Natural killer cell treated with Interleukin-12 subunit alpha and Interleukin-12 subunit beta and Interleukin-15 and Interleukin-18, amount 100 ng/mL, for 72 hours (primary cell): ENCODE results near the gene AUH. TPM values are rescaled to one million over a fixed set of nuclear protein-coding genes. Genes with fewer than 3 reads are reported as not detected.
A peak's percentile ranks its signal among the peaks of the same experiment; 100 is the strongest.

Source experiments
- ATAC-seq, 2 donors: fragments of 150-1000 bp; cut with Tn5 transposase in 1 of 2; sonication (Bioruptor Pico), chemical (Tn5 transposase) in 1 of 2; 2 replicates each; pipeline ENCODE4 v1.10.0; 2021
- DNase-seq: peaks from one replicate; pipeline ENCODE4 v3.0.0; 2022; ENCODE audit warnings: low spot score
- H3K27ac Mint-ChIP-seq, 2 donors: 1 replicate in 1 of 2; 2 replicates in 1 of 2; pipeline ENCODE4 v1.8.0; 2022; ENCODE audit warnings: mixed read lengths in 2 of 2, mild to moderate bottlenecking in 1 of 2, moderate library complexity in 1 of 2
- H3K27me3 Mint-ChIP-seq, 2 donors: 1 replicate in 1 of 2; 2 replicates in 1 of 2; pipeline ENCODE4 v1.8.0; 2022; ENCODE audit warnings: mixed read lengths in 2 of 2
- H3K36me3 Mint-ChIP-seq: one replicate; pipeline ENCODE4 v1.8.0; 2022; ENCODE audit warnings: mixed read lengths
- H3K4me1 Mint-ChIP-seq, 2 donors: 1 replicate in 1 of 2; 2 replicates in 1 of 2; pipeline ENCODE4 v1.8.0; 2022; ENCODE audit warnings: low read depth in 2 of 2, mixed read lengths in 2 of 2, mild to moderate bottlenecking in 1 of 2
- H3K4me3 Mint-ChIP-seq: one replicate; pipeline ENCODE4 v1.8.0; 2022; ENCODE audit warnings: mixed read lengths
- H3K9me3 Mint-ChIP-seq: 2 replicates; pipeline ENCODE4 v1.8.0; 2022; ENCODE audit warnings: mixed read lengths
- total RNA-seq, 2 donors: library from RNA; stranded (reverse); gene quantifications; one replicate each; pipeline ENCODE4 v1.2.3, GENCODE V29; 2022

AUH gene
- total RNA-seq, 2 donors from 2014 or later = 19.4 to 25.2 TPM

DNA sequence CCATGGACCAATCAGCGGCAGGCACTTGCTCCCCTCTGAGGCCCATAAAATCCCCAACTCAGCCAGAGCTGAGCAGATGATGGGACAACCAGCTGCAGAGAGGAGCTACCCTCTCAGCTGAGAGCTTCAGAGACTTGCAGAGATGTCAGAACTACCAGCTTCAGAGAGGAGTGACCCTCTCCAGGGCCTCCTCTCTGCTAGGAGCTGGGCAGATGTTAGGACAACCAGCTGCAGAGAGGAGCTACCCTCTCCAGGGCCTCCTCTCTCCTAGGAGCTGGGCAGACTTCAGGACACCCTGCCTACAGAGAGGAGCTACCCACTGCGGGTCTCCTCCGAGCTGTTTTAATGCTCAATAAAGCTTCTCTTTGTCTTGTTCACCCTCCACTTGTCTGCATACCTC, 3.0 kb upstream of the AUH start:
- Mint-ChIP-seq H3K9me3 (no peaks in the 10 kb centered on the region), H3K36me3 (no peaks in the 10 kb centered on the region), H3K4me1 (peaks cover 20 to 26% of the 10 kb centered on the region in 2 donors), H3K27ac (no peak overlapping the region), H3K4me3 (no peak overlapping the region), H3K27me3 (peaks cover 4 to 5% of the 10 kb centered on the region in 2 donors)
- ATAC-seq (no peak), DNase-seq (no peak)

DNA sequence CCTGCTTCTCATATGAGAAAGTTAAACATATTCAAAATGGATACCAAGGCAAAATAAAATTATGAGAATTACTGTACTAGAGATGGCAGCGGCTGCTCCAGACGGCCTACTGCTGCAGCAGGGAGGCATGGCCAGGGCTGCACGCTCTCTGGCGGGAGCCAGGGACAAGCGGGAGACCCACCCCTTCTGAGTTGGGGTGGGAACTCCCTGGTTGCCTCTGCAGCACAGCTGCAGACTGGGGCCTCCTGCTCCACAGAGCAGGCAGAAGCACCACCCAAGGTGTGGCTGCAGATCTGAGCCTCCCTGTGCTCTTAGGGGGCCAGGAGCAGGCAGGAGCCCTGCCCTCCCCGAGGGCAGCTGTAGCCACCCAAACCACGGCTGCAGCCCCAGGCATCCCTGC, 2.3 kb upstream of the AUH start:
- H3K36me3 Mint-ChIP-seq = no peaks in the 10 kb centered on the region
- ATAC-seq (no peak), DNase-seq (no peak)
- no peaks in the 10 kb centered on the region for H3K9me3 Mint-ChIP-seq
- H3K27me3 Mint-ChIP-seq = peaks cover 4 to 5% of the 10 kb centered on the region in 2 donors
- peaks cover 27 to 33% of the 10 kb centered on the region in 2 donors for H3K4me1 Mint-ChIP-seq
- H3K4me3 Mint-ChIP-seq = no peak overlapping the region
- H3K27ac Mint-ChIP-seq = no peak overlapping the region

DNA sequence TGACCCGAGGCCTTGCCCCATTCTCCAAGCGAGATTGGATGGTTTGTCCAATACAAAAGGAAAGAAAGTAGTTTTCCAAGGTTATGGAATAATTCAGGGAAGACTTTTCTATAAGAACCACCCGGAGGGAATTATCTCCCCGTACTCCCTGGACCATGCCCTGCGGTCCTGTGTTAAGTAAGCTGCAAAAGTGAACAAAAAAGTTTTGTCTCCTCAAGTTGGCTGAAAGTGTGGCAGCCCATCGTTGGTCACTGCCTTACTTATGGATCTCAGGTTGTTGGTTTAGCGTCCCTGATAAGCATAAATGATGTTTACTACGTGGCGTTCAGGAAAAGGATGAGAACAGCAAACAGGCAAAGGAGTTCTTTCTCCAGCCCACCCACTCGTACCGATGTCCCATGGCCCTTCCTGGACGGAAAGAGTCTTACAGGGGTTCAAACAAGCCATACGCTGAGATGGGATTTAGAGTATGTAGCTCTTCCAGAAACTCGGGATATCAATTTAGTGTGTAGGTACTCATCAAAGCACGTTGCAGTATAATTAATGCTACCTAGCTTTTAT, 413 bp upstream of the AUH start:
- Mint-ChIP-seq H3K27me3 (no peaks in the 10 kb centered on the region), H3K9me3 (no peaks in the 10 kb centered on the region), H3K36me3 (no peaks in the 10 kb centered on the region), H3K4me1 (peaks cover 44 to 48% of the 10 kb centered on the region in 2 donors), H3K4me3 (peak overlapping the region; percentile 89), H3K27ac (peak overlapping the region; percentile 80 to 88)
- no peak for ATAC-seq
- DNase-seq = no peak

DNA sequence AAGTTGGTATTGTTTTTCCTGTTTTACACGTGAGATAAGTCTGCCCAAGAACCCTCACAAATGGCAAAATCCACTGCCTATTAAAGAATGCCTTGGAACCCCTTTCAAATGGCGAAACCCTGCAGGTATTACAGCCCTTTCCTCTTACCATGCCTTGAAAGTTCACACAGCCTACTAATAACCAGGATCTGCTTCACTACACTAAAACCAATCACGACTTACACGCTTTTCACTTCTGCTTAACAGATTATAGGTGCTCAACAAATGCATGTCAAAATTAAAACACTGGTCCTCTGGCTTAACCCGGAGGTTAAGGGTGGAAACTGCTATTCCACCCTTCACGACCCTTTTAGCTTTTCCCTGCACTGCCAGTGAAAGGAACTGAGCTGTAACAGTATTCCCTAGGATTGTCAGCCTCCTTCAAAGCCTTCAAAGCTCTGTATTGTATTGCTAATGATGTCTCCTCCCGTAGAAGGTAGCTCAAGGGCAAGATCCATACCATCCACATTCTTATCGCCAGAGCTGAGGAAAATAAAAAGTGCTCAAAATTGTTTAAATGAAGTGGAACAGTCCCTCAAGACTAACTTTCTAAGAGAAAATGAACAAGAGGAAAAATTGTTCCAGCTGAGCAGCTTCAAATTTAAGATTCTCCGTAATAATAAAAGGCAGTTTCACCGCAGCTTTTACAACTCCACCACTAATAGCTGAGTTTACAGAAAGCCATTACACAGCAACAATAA, 997 bp downstream of the AUH start:
- H3K27ac Mint-ChIP-seq = peak overlapping the region; percentile 80 to 92
- H3K27me3 Mint-ChIP-seq = no peaks in the 10 kb centered on the region
- DNase-seq (no peak), ATAC-seq (no peak)
- peaks cover 11% of the 10 kb centered on the region for H3K36me3 Mint-ChIP-seq
- no peaks in the 10 kb centered on the region for H3K9me3 Mint-ChIP-seq
- H3K4me3 Mint-ChIP-seq = peak overlapping the region; percentile 89
- peaks cover 50 to 54% of the 10 kb centered on the region in 2 donors for H3K4me1 Mint-ChIP-seq

DNA sequence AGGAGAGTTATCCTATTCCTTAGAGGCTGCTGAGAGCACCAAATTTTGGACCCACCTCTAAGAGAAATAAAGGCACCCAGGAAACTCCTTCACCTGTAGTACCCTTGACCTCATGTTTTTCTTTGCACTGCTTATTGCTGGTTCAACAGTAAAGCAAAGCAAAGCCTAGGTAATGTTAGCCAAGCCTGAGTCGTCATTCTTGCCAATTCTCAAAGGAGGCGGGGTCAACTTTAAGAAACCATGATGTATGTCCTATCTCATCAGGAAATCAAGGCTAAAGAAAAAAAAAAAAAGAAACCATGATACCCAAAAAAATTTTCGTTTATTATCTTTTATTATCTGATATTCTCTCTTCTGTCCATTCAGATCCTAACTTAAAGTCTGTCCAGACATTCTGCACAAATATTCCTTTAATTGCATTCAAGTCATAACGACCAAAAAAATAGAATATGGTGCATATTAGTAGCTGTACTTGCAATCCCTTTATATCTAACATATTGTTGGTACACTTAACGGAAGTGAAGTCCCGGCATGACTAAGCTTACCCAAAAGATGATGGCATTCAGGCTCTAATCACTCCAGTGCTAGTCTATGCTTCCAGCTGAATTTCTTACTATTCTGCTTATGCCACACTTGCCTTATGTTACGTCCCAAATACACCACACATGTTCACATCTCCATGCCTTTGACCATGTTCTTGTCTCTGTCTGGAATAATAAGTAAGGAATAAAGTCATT, 1.8 kb downstream of the AUH start:
- Mint-ChIP-seq H3K4me3 (peak overlapping the region; percentile 89), H3K27ac (peak overlapping the region; percentile 80 to 92), H3K36me3 (peaks cover 11% of the 10 kb centered on the region), H3K27me3 (no peaks in the 10 kb centered on the region), H3K4me1 (peaks cover 50 to 54% of the 10 kb centered on the region in 2 donors), H3K9me3 (no peaks in the 10 kb centered on the region)
- no peak for DNase-seq
- no peak for ATAC-seq

DNA sequence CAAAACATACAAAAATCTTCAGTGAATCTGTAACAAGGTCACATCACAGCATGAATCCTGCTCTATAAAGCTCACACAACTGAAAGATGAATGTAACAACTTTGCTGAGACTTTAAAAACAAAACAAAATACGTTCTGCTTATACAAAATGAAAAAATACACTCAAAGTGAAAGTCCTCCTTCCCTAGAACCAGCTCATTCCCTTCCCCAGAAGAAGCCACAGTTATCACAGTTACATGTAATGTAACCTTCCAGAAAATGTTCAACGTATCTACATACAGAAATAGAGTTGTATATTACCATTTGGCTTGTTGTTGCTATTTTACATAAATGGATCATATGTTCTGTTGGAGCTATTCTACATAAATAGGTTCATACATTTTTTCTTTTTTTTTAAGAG, 2.6 kb downstream of the AUH start:
- peak overlapping the region; percentile 80 to 92 for H3K27ac Mint-ChIP-seq
- peaks cover 16% of the 10 kb centered on the region for H3K36me3 Mint-ChIP-seq
- peaks cover 50 to 59% of the 10 kb centered on the region in 2 donors for H3K4me1 Mint-ChIP-seq
- no peaks in the 10 kb centered on the region for H3K9me3 Mint-ChIP-seq
- no peak for DNase-seq
- H3K27me3 Mint-ChIP-seq = no peaks in the 10 kb centered on the region
- peak; percentile 60 to 65 for ATAC-seq
- peak overlapping the region; percentile 89 for H3K4me3 Mint-ChIP-seq

DNA sequence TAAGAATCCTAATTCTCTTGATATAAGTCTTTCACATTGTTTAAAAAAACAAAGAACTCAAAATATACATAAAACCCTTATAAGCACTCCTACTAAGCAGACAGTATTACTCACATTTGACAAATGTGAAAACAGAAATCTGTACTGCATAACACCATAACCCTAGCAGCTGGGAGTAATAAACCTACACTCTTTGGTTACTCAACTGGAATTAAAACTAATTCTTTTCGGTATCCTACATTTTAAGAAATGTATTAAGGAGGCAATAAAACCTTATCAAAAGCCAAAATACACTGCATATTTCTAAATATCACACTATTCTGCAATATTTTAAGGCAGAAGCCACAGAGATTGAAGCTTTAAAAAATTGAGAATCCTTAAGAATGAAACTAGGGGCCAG, 6.8 kb downstream of the AUH start:
- DNase-seq = no peak
- H3K4me1 Mint-ChIP-seq = peaks cover 24 to 40% of the 10 kb centered on the region in 2 donors
- H3K36me3 Mint-ChIP-seq = peaks cover 16% of the 10 kb centered on the region
- no peak for ATAC-seq
- peak overlapping the region in 1 of 2 donors; percentile 22 for H3K27ac Mint-ChIP-seq
- no peak overlapping the region for H3K4me3 Mint-ChIP-seq
- no peaks in the 10 kb centered on the region for H3K27me3 Mint-ChIP-seq
- no peaks in the 10 kb centered on the region for H3K9me3 Mint-ChIP-seq

DNA sequence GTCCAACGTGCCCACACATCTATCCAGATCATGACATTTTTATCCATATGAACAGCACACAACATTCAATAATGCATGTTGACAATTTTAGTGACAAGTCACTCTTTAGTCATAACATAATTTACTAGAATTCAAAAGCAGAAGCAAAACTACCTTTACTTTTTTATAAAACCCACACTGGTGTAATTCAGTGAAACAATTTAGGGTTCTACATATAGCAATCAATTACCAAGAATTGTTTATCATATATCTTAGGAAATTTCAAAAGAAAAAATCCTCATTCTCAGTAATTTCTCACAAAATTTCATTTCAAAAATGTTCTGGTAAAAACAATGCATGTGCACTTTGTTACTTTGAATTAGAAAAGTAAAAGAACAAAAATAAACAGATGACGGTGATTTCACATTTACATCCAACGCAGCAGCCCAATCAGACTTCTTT, 12.6 kb downstream of the AUH start:
- DNase-seq = no peak
- peak in 1 of 2 donors; percentile 67 for ATAC-seq
- Mint-ChIP-seq H3K4me1 (peaks cover 19 to 25% of the 10 kb centered on the region in 2 donors), H3K9me3 (no peaks in the 10 kb centered on the region), H3K27ac (peak overlapping the region; percentile 92 to 93), H3K4me3 (peak overlapping the region; percentile 70), H3K36me3 (peaks cover 12% of the 10 kb centered on the region), H3K27me3 (no peaks in the 10 kb centered on the region)

DNA sequence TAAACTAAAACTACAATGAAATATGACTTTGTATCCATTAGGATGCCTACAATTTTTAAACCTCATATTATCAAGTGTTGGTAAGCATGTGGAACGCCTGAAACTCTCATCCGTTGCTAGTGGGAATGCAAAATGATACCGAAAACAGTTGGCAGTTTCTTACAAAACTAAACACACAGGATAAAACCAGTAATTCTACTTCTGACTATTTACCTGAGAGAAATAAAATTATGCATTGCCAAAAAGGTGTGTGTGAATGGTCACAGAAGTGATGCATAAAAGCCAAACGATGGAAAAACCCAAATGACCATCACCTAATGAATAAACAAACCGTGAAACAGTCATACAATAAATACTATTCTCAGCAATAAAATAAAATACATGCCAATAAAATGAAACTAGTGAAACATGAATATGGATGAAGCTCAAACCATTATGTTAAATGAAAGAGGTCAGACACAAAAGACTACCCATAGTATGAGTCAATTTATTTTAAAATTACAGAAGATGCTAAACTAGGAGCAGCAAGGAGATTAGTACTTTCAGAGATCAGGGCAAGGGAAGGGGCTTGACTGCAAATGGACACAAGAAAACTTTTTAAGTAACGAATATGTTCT, 13.4 kb downstream of the AUH start:
- DNase-seq = no peak
- no peak for ATAC-seq
- Mint-ChIP-seq H3K4me3 (peak overlapping the region; percentile 70), H3K4me1 (peaks cover 20 to 25% of the 10 kb centered on the region in 2 donors), H3K27me3 (no peaks in the 10 kb centered on the region), H3K9me3 (no peaks in the 10 kb centered on the region), H3K36me3 (peaks cover 13% of the 10 kb centered on the region), H3K27ac (peak overlapping the region; percentile 92 to 93)

DNA sequence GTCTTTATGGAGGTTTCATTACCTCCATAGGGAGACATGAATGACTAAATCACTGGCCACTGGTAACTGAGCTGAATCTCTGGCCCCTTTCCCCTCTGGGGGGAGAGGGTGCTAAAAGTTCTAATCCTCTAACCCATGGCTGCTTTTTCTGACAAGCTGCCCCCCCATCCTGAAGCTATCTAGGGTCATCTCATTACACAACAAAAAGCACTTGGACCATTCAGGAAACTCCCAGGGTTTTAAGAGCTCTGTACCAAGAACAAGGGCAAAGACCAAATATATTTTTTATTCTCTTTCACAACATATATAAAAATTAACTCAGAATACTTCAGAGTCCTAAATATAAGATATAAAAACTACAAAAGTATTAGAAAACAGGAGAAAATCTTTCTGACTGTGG, 14.3 kb downstream of the AUH start:
- H3K36me3 Mint-ChIP-seq = peaks cover 13% of the 10 kb centered on the region
- H3K27ac Mint-ChIP-seq = no peak overlapping the region
- H3K4me1 Mint-ChIP-seq = peaks cover 26 to 33% of the 10 kb centered on the region in 2 donors
- ATAC-seq (no peak), DNase-seq (no peak)
- no peak overlapping the region for H3K4me3 Mint-ChIP-seq
- H3K9me3 Mint-ChIP-seq = no peaks in the 10 kb centered on the region
- no peaks in the 10 kb centered on the region for H3K27me3 Mint-ChIP-seq

DNA sequence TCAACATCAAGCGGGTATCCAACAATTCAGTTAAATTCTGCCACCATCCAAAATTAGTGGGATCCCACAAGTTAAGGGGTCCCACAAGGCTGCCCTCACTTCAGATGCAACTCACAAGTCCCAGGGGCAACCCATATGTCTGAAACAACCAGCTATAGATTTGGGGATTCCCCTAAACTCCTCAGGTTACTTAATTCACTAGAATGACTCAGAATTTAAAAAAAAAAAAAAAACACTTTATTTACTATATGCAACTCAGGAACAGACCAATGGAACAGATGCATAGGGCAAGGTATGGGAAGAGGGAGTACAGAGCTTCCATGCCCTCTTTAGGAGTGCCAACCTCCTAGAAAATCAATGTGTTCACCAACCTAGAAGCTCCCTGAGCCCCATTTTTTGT, 15.1 kb downstream of the AUH start:
- H3K4me1 Mint-ChIP-seq = peaks cover 31 to 40% of the 10 kb centered on the region in 2 donors
- H3K27me3 Mint-ChIP-seq = no peaks in the 10 kb centered on the region
- ATAC-seq (peak; percentile 80 to 91), DNase-seq (no peak)
- peak overlapping the region; percentile 54 to 55 for H3K27ac Mint-ChIP-seq
- peaks cover 17% of the 10 kb centered on the region for H3K36me3 Mint-ChIP-seq
- peak overlapping the region; percentile 44 for H3K4me3 Mint-ChIP-seq
- peaks cover 2% of the 10 kb centered on the region for H3K9me3 Mint-ChIP-seq

DNA sequence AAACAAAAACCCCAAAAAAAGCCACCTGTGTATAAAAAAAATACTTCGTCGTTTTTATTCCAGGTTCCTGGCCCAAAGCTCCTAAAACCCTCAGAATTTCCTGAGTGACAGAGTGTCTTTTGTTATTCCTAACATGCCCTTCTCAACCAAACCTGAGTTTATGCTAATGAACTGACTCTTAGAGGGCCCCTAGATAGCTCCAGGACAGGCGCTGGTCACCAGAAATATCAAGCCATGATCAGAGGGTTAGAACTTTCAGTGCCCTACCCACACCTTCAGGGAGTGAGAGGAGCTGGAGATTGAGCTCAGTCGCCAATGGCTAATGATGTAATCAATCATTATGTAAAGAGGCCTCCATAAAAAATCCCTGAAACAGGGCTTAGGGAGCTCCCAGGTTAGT, 15.7 kb downstream of the AUH start:
- DNase-seq (no peak), ATAC-seq (no peak)
- Mint-ChIP-seq H3K27ac (no peak overlapping the region), H3K9me3 (peaks cover 3% of the 10 kb centered on the region), H3K4me3 (no peak overlapping the region), H3K27me3 (no peaks in the 10 kb centered on the region), H3K4me1 (peaks cover 38 to 47% of the 10 kb centered on the region in 2 donors), H3K36me3 (peaks cover 20% of the 10 kb centered on the region)

DNA sequence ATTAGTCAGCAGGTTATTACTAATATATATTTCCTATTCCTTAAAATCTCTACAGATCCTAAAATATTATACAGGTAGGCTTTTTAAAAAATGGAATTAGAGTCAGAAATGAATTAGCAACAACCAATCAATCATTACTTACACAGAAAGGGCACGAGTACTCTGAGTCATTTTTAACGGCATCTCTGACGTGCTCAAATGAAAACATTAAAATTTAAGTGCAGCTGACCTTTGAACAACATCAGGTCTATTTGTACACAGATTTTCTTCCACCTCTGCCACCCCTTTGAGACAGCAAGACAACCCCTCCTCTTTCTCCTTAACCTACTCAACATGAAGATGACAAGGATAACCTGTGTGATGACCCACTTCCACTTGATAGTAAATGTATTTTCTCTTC, 19.1 kb downstream of the AUH start:
- H3K36me3 Mint-ChIP-seq = peaks cover 12% of the 10 kb centered on the region
- H3K4me1 Mint-ChIP-seq = peaks cover 50 to 58% of the 10 kb centered on the region in 2 donors
- H3K27ac Mint-ChIP-seq = peak overlapping the region in 1 of 2 donors; percentile 41
- H3K4me3 Mint-ChIP-seq = no peak overlapping the region
- H3K27me3 Mint-ChIP-seq = no peaks in the 10 kb centered on the region
- DNase-seq = no peak
- H3K9me3 Mint-ChIP-seq = peaks cover 3% of the 10 kb centered on the region
- no peak for ATAC-seq
